ENCODE results near the gene HS1BP3. TPM values are rescaled to one million over a fixed set of nuclear protein-coding genes. Genes with fewer than 3 reads are reported as not detected.

Gene HS1BP3
- total RNA-seq, 1 experiment from 2014 or later, result 26.4 TPM

DNA sequence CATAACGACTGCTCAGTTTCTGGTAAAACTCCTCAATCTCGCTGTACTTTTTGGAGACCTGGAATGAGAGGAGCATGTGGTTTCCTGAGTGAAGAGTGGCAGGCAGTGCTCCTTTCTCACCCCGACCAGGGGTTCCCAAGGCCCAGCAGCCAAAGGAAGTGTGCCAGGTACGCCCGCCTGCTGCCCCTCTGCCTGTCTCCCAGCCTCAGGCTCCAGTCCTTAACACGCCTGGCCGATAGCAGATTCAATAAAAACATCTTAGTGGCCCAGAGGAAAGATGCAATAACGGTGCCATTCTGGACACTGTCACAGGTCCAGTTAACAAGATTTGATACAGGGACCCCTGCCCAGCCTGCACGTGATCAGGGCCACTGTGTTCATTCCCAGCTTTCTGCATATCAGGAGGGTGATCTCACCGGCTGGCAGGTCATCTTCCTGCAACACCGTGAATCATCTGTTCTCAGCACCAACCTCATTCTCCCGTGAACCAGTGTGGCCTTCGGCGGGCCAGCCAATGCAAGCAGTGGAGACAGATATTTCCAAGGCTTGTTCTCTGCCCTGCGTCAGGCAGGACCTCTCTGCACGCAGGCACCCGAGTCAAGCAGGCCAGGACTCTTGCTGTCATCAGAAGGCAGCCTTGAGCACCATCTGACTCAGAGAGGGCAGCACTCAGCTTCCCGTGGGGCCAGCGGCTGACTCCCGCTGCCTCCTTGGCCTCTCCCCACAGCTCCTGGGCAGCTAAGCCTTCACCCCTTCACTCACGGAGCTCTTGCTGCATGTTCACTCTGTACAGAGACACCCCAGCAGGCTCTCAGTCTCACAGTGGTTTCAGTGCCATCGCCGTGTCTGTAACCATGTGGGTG lies 9.5 kb downstream of the HS1BP3 start:
- Mint-ChIP-seq H3K9me3 (ENCODE audit: low read depth, unreplicated experiment) (no peaks in the 10 kb centered on the region), H3K36me3 (ENCODE audit: insufficient read depth, unreplicated experiment) (peaks cover 12% of the 10 kb centered on the region), H3K27me3 (ENCODE audit: unreplicated experiment) (no peaks in the 10 kb centered on the region), H3K4me1 (ENCODE audit: low read depth, unreplicated experiment) (peaks cover 10% of the 10 kb centered on the region), H3K4me3 (ENCODE audit: low read depth, unreplicated experiment) (no peak overlapping the region), H3K27ac (ENCODE audit: unreplicated experiment) (no peak overlapping the region)
- CTCF ChIA-PET, result interaction anchor here (1.0 to 3.3 kb wide), 4 partner anchors 9 to 245 kb away, joined by 4 to 25 read pairs (median 16); partner anchors contain the start of gene HS1BP3
- TF ChIP-seq, protein P1, sequence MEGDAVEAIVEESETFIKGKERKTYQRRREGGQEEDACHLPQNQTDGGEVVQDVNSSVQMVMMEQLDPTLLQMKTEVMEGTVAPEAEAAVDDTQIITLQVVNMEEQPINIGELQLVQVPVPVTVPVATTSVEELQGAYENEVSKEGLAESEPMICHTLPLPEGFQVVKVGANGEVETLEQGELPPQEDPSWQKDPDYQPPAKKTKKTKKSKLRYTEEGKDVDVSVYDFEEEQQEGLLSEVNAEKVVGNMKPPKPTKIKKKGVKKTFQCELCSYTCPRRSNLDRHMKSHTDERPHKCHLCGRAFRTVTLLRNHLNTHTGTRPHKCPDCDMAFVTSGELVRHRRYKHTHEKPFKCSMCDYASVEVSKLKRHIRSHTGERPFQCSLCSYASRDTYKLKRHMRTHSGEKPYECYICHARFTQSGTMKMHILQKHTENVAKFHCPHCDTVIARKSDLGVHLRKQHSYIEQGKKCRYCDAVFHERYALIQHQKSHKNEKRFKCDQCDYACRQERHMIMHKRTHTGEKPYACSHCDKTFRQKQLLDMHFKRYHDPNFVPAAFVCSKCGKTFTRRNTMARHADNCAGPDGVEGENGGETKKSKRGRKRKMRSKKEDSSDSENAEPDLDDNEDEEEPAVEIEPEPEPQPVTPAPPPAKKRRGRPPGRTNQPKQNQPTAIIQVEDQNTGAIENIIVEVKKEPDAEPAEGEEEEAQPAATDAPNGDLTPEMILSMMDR (IDR thresholded peaks at IDR 0.05; ENCODE audit: unreplicated experiment), result no peak
- DNase-seq, result no peak
- intact Hi-C loops (cut with micrococcal nuclease; ENCODE audit: unreplicated experiment), result no loop called here
- no TSS peak for BruUV-seq (replicated peaks)

- no peak overlapping the region for H3K4me3 Mint-ChIP-seq (ENCODE audit: low read depth, unreplicated experiment)
- no peak overlapping the region for H3K27ac Mint-ChIP-seq (ENCODE audit: unreplicated experiment)
- no peaks in the 10 kb centered on the region for H3K9me3 Mint-ChIP-seq (ENCODE audit: low read depth, unreplicated experiment)
- BruUV-seq (replicated peaks), result no TSS peak
- CTCF ChIA-PET, result interaction anchor here (2.9 kb wide), 1 partner anchor 229 kb away, joined by 25 read pairs; no protein-coding TSS in a partner anchor
- H3K27me3 Mint-ChIP-seq (ENCODE audit: unreplicated experiment), result no peaks in the 10 kb centered on the region
- peaks cover 18% of the 10 kb centered on the region for H3K4me1 Mint-ChIP-seq (ENCODE audit: low read depth, unreplicated experiment)
- intact Hi-C loops (cut with micrococcal nuclease; ENCODE audit: unreplicated experiment), result no loop called here
- TF ChIP-seq, protein P1 (IDR thresholded peaks at IDR 0.05; ENCODE audit: unreplicated experiment), result no peak
- peaks cover 20% of the 10 kb centered on the region for H3K36me3 Mint-ChIP-seq (ENCODE audit: insufficient read depth, unreplicated experiment)
- no peak for DNase-seq
Observed at GRCh38 chr2:20640411-20641122, 10.3 kb downstream of the HS1BP3 start.

GRCh38 chr2:20638646-20639430 lies 12.1 kb downstream of the HS1BP3 start:
- Mint-ChIP-seq H3K9me3 (ENCODE audit: low read depth, unreplicated experiment) (no peaks in the 10 kb centered on the region), H3K27me3 (ENCODE audit: unreplicated experiment) (no peaks in the 10 kb centered on the region), H3K4me1 (ENCODE audit: low read depth, unreplicated experiment) (peaks cover 34% of the 10 kb centered on the region), H3K4me3 (ENCODE audit: low read depth, unreplicated experiment) (no peak overlapping the region), H3K36me3 (ENCODE audit: insufficient read depth, unreplicated experiment) (peaks cover 29% of the 10 kb centered on the region), H3K27ac (ENCODE audit: unreplicated experiment) (no peak overlapping the region)
- no TSS peak for BruUV-seq (replicated peaks)
- intact Hi-C loops (cut with micrococcal nuclease; ENCODE audit: unreplicated experiment), result no loop called here
- TF ChIP-seq, protein P1 (IDR thresholded peaks at IDR 0.05; ENCODE audit: unreplicated experiment), result no peak
- no peak for DNase-seq
- CTCF ChIA-PET, result no interaction called here

GRCh38 chr2:20638014-20638413 lies 12.9 kb downstream of the HS1BP3 start:
- CTCF ChIA-PET, result no interaction called here
- no peaks in the 10 kb centered on the region for H3K27me3 Mint-ChIP-seq (ENCODE audit: unreplicated experiment)

More at GRCh38 chr2:20638014-20638413, 12.9 kb downstream of the HS1BP3 start:
- TF ChIP-seq, protein P1 (IDR thresholded peaks at IDR 0.05; ENCODE audit: unreplicated experiment), result no peak
- H3K4me1 Mint-ChIP-seq (ENCODE audit: low read depth, unreplicated experiment), result peaks cover 39% of the 10 kb centered on the region
- no peak overlapping the region for H3K27ac Mint-ChIP-seq (ENCODE audit: unreplicated experiment)
- H3K36me3 Mint-ChIP-seq (ENCODE audit: insufficient read depth, unreplicated experiment), result peaks cover 30% of the 10 kb centered on the region
- H3K9me3 Mint-ChIP-seq (ENCODE audit: low read depth, unreplicated experiment), result no peaks in the 10 kb centered on the region
- DNase-seq, result no peak
- intact Hi-C loops (cut with micrococcal nuclease; ENCODE audit: unreplicated experiment), result no loop called here
- no peak overlapping the region for H3K4me3 Mint-ChIP-seq (ENCODE audit: low read depth, unreplicated experiment)
- no TSS peak for BruUV-seq (replicated peaks)
